HepG2 (cell line): Measurements from ENCODE around the gene YPEL3. TPM values are rescaled to one million over a fixed set of nuclear protein-coding genes. Genes with fewer than 3 reads are reported as not detected.

Experiments
- HDAC2 ChIP-seq: sonication (generic); formaldehyde crosslinking; IDR thresholded peaks from 2 replicates; pipeline ENCODE4 v1.4.0; 2020; ENCODE audit warnings: missing genetic modification reagents
- HNRNPL ChIP-seq: fragments of 200-400 bp; formaldehyde crosslinking; IDR thresholded peaks from 2 replicates; pipeline ENCODE4 v1.6.1; 2017; ENCODE audit warnings: mild to moderate bottlenecking, low read depth, low read length
- NFYC ChIP-seq: IDR thresholded peaks from 2 replicates; pipeline ENCODE4 v1.6.1; 2016; ENCODE audit warnings: missing genetic modification reagents, missing compliant biosample characterization
- PHF8 ChIP-seq: sonication (generic); formaldehyde crosslinking; IDR thresholded peaks from 2 replicates; pipeline ENCODE4 v1.5.0; 2020; ENCODE audit warnings: missing genetic modification reagents
- PTBP1 ChIP-seq: fragments of 200-400 bp; formaldehyde crosslinking; IDR thresholded peaks from 2 replicates; pipeline ENCODE4 v1.6.1; 2018; ENCODE audit warnings: low read length, low read depth; ENCODE audit not compliant: poor library complexity, severe bottlenecking
- RBFOX2 ChIP-seq: fragments of 200-400 bp; formaldehyde crosslinking; IDR thresholded peaks from 2 replicates; pipeline ENCODE4 v1.6.1; 2017; ENCODE audit warnings: low read depth, mild to moderate bottlenecking, low read length
- ZFP36 ChIP-seq: fragments of 150-350 bp; IDR thresholded peaks from 2 replicates; pipeline ENCODE4 v1.6.1; 2018; ENCODE audit warnings: borderline replicate concordance, low read length, low read depth; ENCODE audit not compliant: partially characterized antibody
- ZFP36L1 ChIP-seq: sonication (generic); formaldehyde crosslinking; IDR thresholded peaks from 2 replicates; pipeline ENCODE4 v1.8.0; 2022; ENCODE audit warnings: mild to moderate bottlenecking, missing genetic modification reagents, moderate library complexity
- ZNF12 ChIP-seq: sonication (generic); formaldehyde crosslinking; IDR thresholded peaks from 2 replicates; pipeline ENCODE4 v1.5.0; 2020; ENCODE audit warnings: missing genetic modification reagents
- ZNF230 ChIP-seq: sonication (generic); formaldehyde crosslinking; IDR thresholded peaks from 2 replicates; pipeline ENCODE4 v1.4.0; 2020; ENCODE audit warnings: mild to moderate bottlenecking, missing genetic modification reagents
- ZNF234 ChIP-seq: sonication (generic); formaldehyde crosslinking; conservative IDR thresholded peaks from 2 replicates; pipeline ENCODE4 v1.5.1; 2020; ENCODE audit warnings: mild to moderate bottlenecking, missing genetic modification reagents
- ZNF879 ChIP-seq: sonication (generic); formaldehyde crosslinking; IDR thresholded peaks from 2 replicates; pipeline ENCODE4 v1.8.1; 2023; ENCODE audit warnings: missing genetic modification reagents
- ZSCAN9 ChIP-seq: IDR thresholded peaks from 2 replicates; pipeline ENCODE4 v1.6.1; 2016; ENCODE audit warnings: borderline replicate concordance
- polyA plus RNA-seq, 8 experiments: library from polyadenylated mRNA; depleted of rRNA in 3 of 8; stranded (reverse) in 7 of 8; unstranded in 1 of 8; fragments of >200 nt; fragmentation: Illumina TruSeq in 4 of 8; extraction: Trizol in 4 of 8; gene quantifications; 2 replicates each; pipeline versions ENCODE4 v1.2.1 to v1.2.3, GENCODE V29; 2011 to 2016; ENCODE audit warnings: low read depth in 4 of 8, missing spikeins in 1 of 8, mixed read lengths in 1 of 8; ENCODE audit not compliant: insufficient read depth in 1 of 8
- total RNA-seq, 5 experiments: library from RNA; depleted of rRNA; stranded (reverse); fragments of >200 nt; fragmentation: Illumina TruSeq; extraction: Trizol; gene quantifications; 2 replicates each; pipeline ENCODE4 v1.2.3, GENCODE V29; 2016; ENCODE audit warnings: low read depth in 1 of 5
- TF ChIP-seq, protein P1 (sequence below): sonication (generic); formaldehyde crosslinking; IDR thresholded peaks from 2 replicates; pipeline ENCODE4 v1.4.0; 2020; ENCODE audit warnings: mild to moderate bottlenecking, low read depth, missing genetic modification reagents
- TF ChIP-seq, protein P2 (sequence below): sonication (generic); formaldehyde crosslinking; IDR thresholded peaks from one replicate; pipeline ENCODE4 v1.5.1; 2020; ENCODE audit warnings: mild to moderate bottlenecking, missing genetic modification reagents; ENCODE audit errors: not compliant biosample characterization
- TF ChIP-seq, protein P3 (sequence below): sonication (generic); formaldehyde crosslinking; IDR thresholded peaks from 2 replicates; pipeline ENCODE4 v1.5.0; 2020; ENCODE audit warnings: mild to moderate bottlenecking, missing genetic modification reagents, moderate library complexity
- TF ChIP-seq, protein P4 (sequence below): sonication (generic); formaldehyde crosslinking; IDR thresholded peaks from 2 replicates; pipeline ENCODE4 v1.4.0; 2020; ENCODE audit warnings: mild to moderate bottlenecking, missing genetic modification reagents

The YPEL3 gene
- total and polyA plus RNA-seq, 2 of the 13 experiments (the other 11 are each of a cell fraction or from before 2014, with no cell fraction given), result 5.4 to 47.0 TPM

DNA sequence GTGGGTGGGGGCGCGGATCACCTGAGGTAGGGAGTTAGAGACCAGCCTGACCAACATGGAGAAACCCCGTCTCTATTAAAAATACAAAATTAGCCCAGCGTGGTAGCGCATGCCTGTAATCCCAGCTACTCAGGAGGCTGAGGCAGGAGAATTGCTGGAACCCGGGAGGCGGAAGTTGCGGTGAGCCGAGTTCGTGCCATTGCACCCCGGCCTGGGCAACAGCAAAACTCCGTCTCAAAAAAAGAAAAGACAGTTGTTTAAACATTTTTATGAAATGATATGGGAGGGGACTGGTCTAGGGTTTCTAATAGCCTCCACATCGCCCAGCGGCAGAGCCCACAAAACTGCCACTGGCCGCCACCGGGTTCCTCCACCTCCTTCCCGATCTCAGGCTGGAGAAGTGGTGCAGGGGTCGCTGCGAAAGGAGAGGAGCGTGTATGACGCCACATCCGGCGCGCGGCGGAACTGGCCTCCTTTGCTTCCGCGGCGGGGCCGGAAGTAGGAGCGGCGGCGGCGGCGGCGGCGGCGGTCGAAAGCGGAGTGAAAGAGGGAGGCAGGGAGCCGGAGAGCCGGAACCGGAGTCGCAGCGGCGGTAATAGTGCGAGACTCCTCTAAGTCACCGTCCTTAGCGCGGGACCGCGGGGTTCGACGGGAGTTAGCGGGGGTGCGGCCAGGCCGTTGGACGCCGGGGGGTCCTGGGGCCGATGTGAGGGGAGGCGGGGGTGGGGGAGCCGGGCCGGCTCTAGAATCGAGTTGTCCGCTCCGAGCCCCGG lies 20.3 kb downstream of the YPEL3 start, which contains the start of gene PPP4C (continued):
- TF ChIP-seq NFYC (CRISPR knock-in tag) (no peak), ZNF879 (no peak), ZNF234 (CRISPR knock-in tag) (0 out of 2 replicates have a peak, but pooled peaks have one; percentile 30), ZSCAN9 (CRISPR knock-in tag) (no peak), ZNF12 (CRISPR knock-in tag) (no peak), ZNF230 (no peak), PHF8 (peak; percentile 82), HNRNPL (0 out of 2 replicates have a peak, but pooled peaks have one; percentile 50), RBFOX2 (peak; percentile 99), PTBP1 (no peak), ZFP36L1 (CRISPR knock-in tag) (no peak), HDAC2 (CRISPR knock-in tag) (0 out of 2 replicates have a peak, but pooled peaks have one; percentile 10), ZFP36 (no peak)
- TF ChIP-seq, protein P1, sequence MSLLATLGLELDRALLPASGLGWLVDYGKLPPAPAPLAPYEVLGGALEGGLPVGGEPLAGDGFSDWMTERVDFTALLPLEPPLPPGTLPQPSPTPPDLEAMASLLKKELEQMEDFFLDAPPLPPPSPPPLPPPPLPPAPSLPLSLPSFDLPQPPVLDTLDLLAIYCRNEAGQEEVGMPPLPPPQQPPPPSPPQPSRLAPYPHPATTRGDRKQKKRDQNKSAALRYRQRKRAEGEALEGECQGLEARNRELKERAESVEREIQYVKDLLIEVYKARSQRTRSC, result no peak
- TF ChIP-seq, protein P2, sequence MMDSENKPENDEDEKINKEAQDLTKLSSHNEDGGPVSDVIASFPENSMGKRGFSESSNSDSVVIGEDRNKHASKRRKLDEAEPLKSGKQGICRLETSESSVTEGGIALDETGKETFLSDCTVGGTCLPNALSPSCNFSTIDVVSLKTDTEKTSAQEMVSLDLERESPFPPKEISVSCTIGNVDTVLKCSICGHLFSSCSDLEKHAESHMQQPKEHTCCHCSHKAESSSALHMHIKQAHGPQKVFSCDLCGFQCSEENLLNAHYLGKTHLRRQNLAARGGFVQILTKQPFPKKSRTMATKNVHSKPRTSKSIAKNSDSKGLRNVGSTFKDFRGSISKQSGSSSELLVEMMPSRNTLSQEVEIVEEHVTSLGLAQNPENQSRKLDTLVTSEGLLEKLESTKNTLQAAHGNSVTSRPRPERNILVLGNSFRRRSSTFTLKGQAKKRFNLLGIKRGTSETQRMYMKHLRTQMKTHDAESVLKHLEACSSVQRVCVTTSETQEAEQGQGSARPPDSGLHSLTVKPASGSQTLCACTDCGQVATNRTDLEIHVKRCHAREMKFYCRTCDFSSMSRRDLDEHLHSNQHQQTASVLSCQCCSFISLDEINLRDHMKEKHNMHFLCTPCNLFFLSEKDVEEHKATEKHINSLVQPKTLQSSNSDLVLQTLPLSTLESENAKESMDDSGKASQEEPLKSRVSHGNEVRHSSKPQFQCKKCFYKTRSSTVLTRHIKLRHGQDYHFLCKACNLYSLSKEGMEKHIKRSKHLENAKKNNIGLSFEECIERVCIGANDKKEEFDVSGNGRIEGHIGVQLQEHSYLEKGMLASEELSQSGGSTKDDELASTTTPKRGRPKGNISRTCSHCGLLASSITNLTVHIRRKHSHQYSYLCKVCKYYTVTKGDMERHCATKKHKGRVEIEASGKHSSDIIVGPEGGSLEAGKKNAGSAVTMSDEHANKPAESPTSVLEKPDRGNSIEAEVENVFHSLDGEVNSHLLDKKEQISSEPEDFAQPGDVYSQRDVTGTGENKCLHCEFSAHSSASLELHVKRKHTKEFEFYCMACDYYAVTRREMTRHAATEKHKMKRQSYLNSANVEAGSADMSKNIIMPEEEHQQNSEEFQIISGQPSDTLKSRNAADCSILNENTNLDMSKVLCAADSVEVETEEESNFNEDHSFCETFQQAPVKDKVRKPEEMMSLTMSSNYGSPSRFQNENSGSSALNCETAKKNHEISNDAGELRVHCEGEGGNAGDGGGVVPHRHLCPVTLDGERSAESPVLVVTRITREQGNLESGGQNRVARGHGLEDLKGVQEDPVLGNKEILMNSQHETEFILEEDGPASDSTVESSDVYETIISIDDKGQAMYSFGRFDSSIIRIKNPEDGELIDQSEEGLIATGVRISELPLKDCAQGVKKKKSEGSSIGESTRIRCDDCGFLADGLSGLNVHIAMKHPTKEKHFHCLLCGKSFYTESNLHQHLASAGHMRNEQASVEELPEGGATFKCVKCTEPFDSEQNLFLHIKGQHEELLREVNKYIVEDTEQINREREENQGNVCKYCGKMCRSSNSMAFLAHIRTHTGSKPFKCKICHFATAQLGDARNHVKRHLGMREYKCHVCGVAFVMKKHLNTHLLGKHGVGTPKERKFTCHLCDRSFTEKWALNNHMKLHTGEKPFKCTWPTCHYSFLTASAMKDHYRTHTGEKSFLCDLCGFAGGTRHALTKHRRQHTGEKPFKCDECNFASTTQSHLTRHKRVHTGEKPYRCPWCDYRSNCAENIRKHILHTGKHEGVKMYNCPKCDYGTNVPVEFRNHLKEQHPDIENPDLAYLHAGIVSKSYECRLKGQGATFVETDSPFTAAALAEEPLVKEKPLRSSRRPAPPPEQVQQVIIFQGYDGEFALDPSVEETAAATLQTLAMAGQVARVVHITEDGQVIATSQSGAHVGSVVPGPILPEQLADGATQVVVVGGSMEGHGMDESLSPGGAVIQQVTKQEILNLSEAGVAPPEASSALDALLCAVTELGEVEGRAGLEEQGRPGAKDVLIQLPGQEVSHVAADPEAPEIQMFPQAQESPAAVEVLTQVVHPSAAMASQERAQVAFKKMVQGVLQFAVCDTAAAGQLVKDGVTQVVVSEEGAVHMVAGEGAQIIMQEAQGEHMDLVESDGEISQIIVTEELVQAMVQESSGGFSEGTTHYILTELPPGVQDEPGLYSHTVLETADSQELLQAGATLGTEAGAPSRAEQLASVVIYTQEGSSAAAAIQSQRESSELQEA (CRISPR knock-in tag), result no peak
- TF ChIP-seq, protein P3, sequence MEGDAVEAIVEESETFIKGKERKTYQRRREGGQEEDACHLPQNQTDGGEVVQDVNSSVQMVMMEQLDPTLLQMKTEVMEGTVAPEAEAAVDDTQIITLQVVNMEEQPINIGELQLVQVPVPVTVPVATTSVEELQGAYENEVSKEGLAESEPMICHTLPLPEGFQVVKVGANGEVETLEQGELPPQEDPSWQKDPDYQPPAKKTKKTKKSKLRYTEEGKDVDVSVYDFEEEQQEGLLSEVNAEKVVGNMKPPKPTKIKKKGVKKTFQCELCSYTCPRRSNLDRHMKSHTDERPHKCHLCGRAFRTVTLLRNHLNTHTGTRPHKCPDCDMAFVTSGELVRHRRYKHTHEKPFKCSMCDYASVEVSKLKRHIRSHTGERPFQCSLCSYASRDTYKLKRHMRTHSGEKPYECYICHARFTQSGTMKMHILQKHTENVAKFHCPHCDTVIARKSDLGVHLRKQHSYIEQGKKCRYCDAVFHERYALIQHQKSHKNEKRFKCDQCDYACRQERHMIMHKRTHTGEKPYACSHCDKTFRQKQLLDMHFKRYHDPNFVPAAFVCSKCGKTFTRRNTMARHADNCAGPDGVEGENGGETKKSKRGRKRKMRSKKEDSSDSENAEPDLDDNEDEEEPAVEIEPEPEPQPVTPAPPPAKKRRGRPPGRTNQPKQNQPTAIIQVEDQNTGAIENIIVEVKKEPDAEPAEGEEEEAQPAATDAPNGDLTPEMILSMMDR, result peak; percentile 51
- TF ChIP-seq, protein P4, sequence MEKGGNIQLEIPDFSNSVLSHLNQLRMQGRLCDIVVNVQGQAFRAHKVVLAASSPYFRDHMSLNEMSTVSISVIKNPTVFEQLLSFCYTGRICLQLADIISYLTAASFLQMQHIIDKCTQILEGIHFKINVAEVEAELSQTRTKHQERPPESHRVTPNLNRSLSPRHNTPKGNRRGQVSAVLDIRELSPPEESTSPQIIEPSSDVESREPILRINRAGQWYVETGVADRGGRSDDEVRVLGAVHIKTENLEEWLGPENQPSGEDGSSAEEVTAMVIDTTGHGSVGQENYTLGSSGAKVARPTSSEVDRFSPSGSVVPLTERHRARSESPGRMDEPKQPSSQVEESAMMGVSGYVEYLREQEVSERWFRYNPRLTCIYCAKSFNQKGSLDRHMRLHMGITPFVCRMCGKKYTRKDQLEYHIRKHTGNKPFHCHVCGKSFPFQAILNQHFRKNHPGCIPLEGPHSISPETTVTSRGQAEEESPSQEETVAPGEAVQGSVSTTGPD, result no peak
